ENCODE data around the gene GID8. TPM values are rescaled to one million over a fixed set of nuclear protein-coding genes. Genes with fewer than 3 reads are reported as not detected.

GID8 gene
- total RNA-seq, 4 donors from 2014 or later: 22.4 to 30.1 (median 25.6) TPM

DNA sequence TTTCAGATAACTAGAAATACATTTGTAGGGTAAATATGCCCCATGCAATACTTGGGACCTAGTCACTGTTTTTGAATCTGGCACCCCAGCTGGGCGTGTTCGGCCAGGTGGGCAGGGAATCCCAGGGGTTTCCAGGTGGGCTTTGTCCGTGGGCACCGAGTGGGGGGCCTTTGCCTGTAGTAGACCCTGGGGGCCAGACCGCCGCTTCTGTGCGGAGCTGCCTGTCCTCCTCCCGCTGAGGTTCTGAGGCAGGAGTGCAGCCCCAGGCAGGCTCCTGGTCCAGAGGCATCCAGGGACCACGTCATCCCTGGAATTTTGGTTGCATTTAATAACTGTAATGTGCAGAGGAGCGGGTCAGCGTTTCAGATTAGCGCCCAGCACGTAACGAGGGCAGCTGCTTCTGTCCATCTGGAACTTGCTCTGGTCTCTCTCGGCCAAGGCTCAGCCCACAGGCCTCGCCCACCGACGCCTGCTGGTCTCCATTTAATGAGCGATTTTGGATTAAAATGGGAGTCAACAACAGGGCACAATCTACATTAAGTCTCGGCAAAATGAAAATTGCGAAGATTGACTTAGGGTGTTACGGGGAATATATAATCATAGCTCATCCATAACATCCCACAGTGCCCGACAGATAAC is 56.0 kb downstream of the GID8 start:
- Histone ChIP-seq H3K4me3 (no peak overlapping the region), H3K36me3 (no peaks in the 10 kb centered on the region), H3K4me1 (no peaks in the 10 kb centered on the region), H3K27me3 (peaks cover 0 to 91% (median 5%) of the 10 kb centered on the region in 4 donors), H3K27ac (replicated peaks in 1 of 4) (no peak overlapping the region), H3K9me3 (no peaks in the 10 kb centered on the region)
- TF ChIP-seq, protein P1, sequence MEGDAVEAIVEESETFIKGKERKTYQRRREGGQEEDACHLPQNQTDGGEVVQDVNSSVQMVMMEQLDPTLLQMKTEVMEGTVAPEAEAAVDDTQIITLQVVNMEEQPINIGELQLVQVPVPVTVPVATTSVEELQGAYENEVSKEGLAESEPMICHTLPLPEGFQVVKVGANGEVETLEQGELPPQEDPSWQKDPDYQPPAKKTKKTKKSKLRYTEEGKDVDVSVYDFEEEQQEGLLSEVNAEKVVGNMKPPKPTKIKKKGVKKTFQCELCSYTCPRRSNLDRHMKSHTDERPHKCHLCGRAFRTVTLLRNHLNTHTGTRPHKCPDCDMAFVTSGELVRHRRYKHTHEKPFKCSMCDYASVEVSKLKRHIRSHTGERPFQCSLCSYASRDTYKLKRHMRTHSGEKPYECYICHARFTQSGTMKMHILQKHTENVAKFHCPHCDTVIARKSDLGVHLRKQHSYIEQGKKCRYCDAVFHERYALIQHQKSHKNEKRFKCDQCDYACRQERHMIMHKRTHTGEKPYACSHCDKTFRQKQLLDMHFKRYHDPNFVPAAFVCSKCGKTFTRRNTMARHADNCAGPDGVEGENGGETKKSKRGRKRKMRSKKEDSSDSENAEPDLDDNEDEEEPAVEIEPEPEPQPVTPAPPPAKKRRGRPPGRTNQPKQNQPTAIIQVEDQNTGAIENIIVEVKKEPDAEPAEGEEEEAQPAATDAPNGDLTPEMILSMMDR (IDR thresholded peaks at IDR 0.05): no peak
- no peak for TF ChIP-seq POLR2AphosphoS5 (IDR thresholded peaks at IDR 0.05)
- TF ChIP-seq POLR2A (IDR thresholded peaks at IDR 0.05; ENCODE audit: low read depth): no peak
- TF ChIP-seq EP300 (IDR thresholded peaks at IDR 0.05): no peak
- no peak for DNase-seq (ENCODE audit: extremely low spot score)
- intact Hi-C loops (cut with DNase I): no loop called here
- WGBS: 86% methylated on average over 12 of the region's 23 CpGs

DNA sequence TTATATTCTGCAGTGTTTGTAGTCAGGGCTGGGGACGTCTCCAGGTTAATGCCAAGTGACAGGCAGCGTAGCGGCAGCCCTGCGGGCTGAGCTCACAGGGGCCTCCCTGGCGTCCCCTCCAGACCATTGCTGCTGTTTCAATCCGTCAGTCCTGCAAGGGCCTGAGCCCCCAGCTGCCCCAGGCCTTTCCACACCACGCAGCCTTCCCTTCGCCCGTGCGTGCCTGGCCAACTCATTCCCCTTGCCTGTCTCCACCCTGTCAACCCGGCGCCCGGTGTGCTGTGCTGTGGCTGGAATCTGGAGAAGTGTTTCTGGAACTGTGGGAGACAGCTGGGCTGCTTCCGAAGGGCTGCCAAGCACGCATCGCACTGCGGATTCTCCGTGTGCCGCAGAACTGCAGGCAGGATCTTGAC is 56.9 kb downstream of the GID8 start:
- intact Hi-C loops (cut with DNase I): no loop called here
- Histone ChIP-seq H3K27me3 (peaks cover 0 to 94% (median 8%) of the 10 kb centered on the region in 4 donors), H3K27ac (replicated peaks in 1 of 4) (no peak overlapping the region), H3K36me3 (no peaks in the 10 kb centered on the region), H3K4me1 (no peaks in the 10 kb centered on the region), H3K9me3 (no peaks in the 10 kb centered on the region), H3K4me3 (no peak overlapping the region)
- WGBS: 65% methylated on average over 19 of the region's 19 CpGs
- TF ChIP-seq POLR2A (IDR thresholded peaks at IDR 0.05; ENCODE audit: low read depth) (no peak), POLR2AphosphoS5 (IDR thresholded peaks at IDR 0.05) (no peak), EP300 (IDR thresholded peaks at IDR 0.05) (no peak)
- TF ChIP-seq, protein P1 (IDR thresholded peaks at IDR 0.05): no peak
- no peak for DNase-seq (ENCODE audit: extremely low spot score)

DNA sequence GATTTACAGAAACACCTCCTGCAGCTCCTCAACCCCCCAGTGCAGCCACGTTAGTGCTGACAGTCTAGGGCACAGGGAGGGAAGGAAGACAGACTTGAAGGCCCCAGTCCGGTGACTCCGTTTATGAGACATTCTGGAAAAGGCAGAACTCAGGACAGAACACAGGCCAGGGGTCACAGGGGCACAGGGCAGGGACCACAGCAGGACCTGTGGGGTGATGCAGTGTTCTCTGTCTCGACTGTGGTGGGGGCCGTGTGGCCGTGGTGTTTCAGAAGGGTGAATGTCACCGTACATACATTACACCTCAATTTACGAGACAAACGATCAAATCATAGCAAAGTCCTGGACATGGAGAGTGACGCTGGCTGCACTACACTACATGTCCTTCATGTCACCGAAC is 57.5 kb downstream of the GID8 start:
- WGBS: 73% methylated on average over 10 of the region's 11 CpGs
- Histone ChIP-seq H3K4me1 (no peaks in the 10 kb centered on the region), H3K9me3 (no peaks in the 10 kb centered on the region), H3K36me3 (no peaks in the 10 kb centered on the region), H3K27ac (replicated peaks in 1 of 4) (no peak overlapping the region), H3K4me3 (no peak overlapping the region), H3K27me3 (peaks cover 0 to 95% (median 8%) of the 10 kb centered on the region in 4 donors)
- DNase-seq (ENCODE audit: extremely low spot score): no peak
- intact Hi-C loops (cut with DNase I): no loop called here
- TF ChIP-seq, protein P1 (IDR thresholded peaks at IDR 0.05): no peak
- no peak for TF ChIP-seq POLR2AphosphoS5 (IDR thresholded peaks at IDR 0.05)
- TF ChIP-seq POLR2A (IDR thresholded peaks at IDR 0.05; ENCODE audit: low read depth): no peak
- TF ChIP-seq EP300 (IDR thresholded peaks at IDR 0.05): no peak

DNA sequence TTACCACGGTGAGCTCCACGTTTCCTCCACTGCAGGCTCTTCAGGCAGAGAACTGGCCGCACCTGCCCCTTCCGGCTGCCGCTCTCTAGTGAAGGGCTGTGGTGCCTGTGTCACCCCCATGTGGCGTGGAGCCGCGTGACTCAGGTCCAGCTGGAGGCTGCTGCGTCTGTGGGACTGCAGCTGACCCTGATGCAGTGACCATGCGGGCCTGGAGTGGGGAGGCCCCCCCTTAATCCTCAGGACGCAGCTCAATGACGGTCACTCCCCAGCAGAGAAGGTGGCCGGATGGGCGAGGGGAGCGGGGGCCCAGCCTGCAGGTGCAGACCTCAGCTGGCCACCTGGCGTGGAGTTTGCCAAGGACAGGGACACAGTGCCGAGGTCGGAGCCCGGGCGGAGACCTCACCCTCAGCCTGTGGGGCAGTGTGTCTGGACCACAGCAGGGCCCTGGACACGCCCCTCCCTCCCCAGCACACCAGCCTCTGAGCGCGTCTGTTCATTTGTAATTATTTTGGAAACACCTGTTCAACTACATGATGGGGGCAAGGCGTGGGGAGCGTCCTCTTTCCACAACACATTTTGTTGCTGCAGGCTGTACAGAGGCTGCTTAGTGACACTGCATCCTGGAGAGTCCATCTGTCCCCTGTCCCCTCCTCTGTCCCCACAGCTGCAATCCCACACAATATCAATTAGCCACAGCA is 58.1 kb downstream of the GID8 start:
- Histone ChIP-seq H3K27ac (replicated peaks in 1 of 4) (no peak overlapping the region), H3K4me1 (no peaks in the 10 kb centered on the region), H3K27me3 (peaks cover 0 to 95% (median 8%) of the 10 kb centered on the region in 4 donors), H3K36me3 (no peaks in the 10 kb centered on the region), H3K9me3 (no peaks in the 10 kb centered on the region), H3K4me3 (no peak overlapping the region)
- TF ChIP-seq POLR2AphosphoS5 (IDR thresholded peaks at IDR 0.05): no peak
- TF ChIP-seq EP300 (IDR thresholded peaks at IDR 0.05): no peak
- TF ChIP-seq, protein P1 (IDR thresholded peaks at IDR 0.05): no peak
- no peak for TF ChIP-seq POLR2A (IDR thresholded peaks at IDR 0.05; ENCODE audit: low read depth)
- intact Hi-C loops (cut with DNase I): no loop called here
- 76% methylated on average over 6 of the region's 25 CpGs for WGBS
- no peak for DNase-seq (ENCODE audit: extremely low spot score)

Measured in esophagus muscularis mucosa (tissue), 4 donors.